GM21717 (cell line): Measurements from ENCODE around the gene NHLH2.

Experiments used
- ATAC-seq: cut with Tn5 transposase; IDR thresholded peaks from one replicate; pipeline ENCODE4 v1.9.1; 2021; ENCODE audit warnings: mild to moderate bottlenecking, moderate library complexity; ENCODE audit not compliant: unreplicated experiment

NHLH2 gene

DNA sequence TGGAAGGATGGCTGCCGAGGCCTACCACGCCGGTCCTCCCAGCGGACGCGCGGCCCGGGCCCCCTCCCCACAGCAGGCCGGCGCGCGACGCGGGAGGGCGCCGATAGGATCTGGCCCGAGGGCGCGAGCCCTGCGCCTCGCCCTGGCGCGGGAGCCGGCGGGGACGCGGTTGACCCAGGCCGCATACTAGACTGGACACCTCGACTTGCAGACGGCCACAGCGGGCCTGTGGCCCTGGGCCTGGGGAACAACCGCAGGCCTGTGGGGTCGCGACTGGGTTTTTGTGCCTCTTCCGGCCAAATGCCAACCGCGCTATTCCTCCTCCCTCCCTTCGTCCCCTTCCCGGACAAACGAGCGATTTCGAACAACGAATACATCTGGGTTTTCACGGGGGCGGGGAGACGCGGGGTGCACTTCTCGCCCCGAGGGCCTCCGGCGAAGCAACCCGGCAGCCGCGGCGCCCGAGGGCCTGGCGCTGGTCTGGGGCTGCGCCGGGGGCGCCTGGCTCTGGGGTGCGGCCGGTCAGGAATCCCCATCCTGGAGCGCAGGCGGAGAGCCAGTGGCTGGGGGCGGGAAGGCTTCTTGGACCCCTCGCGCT, 2.4 kb downstream of the NHLH2 start:
- ATAC-seq = no peak

DNA sequence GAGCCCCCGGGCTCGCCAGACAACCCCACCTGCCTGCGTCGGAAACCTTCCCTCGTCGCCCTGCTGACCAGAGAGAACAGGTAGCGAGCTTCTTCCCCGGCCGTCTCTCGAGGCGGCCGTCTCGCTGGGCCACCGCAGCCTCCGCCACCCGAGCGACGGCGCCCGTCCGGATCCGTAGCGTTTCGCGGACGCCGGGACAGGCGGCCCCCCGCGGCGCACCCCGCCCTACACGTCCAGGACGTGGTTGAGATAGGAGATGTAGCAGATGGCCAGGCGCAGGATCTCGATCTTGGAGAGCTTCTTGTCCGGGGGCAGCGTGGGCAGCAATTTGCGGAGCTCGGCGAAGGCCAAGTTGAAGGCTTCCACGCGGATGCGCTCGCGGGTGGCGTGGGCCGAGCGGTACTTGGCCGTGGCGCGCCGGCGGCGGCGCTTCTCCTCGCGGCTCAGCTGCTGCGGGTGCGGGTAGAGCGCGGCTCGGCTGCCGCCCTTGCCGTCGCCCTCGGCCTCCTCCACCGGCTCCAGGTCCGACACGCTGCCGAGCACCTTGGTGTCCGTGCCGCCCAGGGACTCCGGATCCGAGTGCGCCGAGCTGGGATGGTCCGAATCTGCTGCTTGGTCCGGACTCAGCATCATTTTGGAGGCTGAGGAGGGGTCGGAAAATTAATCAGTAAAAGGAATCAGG, 3.0 kb downstream of the NHLH2 start:
- no peak for ATAC-seq

DNA sequence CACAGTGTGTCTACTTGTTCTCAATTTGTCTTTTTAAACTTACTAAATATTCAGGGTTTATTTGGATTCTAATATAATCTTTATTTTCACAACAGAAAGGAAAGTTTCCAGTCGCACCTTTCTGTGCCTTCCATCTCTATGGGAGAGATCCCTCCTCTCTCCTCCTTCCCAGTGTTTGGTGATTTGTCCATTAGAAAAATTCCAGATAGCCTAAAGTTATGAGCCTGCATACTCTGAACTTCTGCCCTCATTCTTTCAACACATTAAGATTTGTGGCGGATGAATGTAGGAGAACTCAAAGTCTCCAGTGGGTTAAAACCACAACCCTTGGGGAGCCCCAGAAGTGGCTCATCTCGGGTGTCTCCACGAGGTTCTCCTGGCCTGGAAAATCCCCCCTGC, 3.6 kb downstream of the NHLH2 start:
- no peak for ATAC-seq

DNA sequence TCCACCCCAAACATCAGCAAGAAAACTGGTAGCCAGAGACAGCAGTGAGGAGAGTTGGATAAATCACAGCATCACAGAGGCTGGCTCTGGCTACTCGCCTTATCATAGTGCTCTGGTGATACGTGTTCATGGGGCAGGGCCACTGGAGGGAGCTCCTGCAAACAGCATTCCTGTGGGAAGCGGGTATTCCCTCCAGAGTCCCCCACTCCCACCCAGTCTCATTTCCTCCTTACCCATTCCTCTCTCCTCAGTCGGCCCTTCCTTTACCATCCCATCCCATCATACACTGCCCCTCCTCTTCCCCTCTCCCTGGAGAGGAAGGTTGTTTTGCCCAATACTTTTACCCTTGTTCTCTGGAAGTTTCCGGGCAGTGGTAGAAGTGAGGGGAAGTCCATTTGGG, 7.1 kb downstream of the NHLH2 start:
- ATAC-seq = no peak

DNA sequence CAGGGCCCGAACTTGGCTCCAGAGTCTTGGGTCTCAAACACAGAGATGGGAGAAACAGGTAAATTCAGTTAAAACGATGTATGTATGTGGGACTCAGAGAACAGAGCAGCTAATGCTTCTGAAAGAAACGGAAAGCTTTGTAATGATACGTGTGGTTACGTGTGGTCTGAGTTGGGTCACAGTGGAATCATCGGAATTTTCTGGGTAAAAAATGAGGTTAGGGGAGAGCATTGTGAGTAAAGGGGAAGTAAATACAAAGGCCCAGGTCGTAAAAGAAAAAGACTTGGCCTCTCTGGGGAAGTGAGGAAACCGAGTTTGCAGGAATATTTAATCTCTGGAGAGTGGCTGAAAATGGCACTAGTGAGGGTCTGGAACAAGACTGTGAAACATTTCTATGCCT, 8.3 kb downstream of the NHLH2 start:
- no peak for ATAC-seq

- ATAC-seq = no peak
These were observed 10.0 kb downstream of the NHLH2 start for GRCh38 chr1:115830963-115831362.

- no peak for ATAC-seq
These were observed 11.0 kb downstream of the NHLH2 start for GRCh38 chr1:115829947-115830346.

- ATAC-seq = no peak
These were observed 11.8 kb downstream of the NHLH2 start for GRCh38 chr1:115829023-115829674.

GRCh38 chr1:115828101-115829022, 12.6 kb downstream of the NHLH2 start:
- ATAC-seq = no peak

DNA sequence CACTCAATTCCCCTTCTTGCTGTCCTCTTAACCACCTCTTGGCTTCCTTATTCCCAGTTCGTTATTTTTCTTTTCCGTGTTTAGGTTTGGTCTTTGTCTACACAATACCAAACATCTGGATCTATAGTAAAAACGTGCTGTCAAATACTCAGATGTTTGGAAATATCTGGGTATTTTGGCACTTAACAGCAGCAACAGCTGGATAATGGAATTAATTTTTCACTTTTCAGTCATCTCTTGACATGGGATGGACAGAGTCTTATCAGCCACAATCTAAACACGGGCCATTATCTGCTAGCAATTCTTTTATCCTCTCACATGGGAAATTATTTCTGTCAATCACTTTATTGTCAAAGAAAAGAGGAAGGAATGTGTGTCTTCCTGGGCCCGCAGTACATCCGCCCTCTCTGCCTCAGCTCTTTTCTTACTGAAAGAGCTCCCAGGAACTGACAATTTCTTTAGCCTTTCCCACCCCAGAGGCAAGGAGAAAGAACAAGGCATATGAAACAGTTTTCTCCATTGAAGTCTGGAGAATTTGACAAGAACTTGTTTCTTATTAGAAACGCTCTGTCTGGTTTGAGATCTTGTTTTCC, 13.4 kb downstream of the NHLH2 start:
- no peak for ATAC-seq

- no peak for ATAC-seq
These were observed 14.3 kb downstream of the NHLH2 start for GRCh38 chr1:115826628-115827027.

DNA sequence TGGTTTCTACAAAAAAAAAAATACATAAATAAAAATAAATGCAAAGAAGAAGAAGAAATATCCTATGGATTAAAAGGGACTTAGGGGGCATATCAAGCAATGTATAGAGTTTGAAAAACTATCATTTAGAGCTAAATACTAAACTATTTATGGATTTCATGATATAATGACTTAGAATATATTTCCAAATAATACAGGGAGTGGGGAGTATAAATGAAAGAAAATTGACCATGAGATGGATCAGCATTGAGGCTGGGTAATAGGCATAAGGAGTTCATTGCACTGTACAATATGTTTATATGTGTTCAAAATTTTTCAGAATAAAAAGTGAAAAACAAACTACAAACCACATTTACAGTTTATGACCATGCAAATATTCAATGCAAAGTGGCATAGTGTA, 18.8 kb downstream of the NHLH2 start:
- ATAC-seq = no peak

DNA sequence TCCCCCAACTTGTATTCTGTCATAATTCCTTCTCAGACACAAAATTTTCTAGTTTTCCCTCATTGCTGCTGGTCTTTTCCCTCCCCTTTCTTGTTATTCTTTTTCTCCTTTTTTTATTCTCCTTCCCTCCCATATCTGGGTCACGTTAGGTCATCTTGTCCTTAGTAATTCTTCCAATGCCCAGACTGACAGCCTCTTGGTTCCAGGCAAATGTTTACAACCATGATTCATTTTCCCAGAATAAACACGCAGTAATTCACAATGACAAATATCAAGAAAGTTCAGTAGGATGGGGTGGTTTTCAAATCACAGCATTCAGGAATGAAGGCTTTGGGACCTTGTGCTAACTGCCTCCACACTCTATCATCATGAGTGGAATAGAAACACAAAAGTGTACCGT, 25.2 kb downstream of the NHLH2 start:
- ATAC-seq = no peak

- no peak for ATAC-seq
These were observed 26.1 kb downstream of the NHLH2 start for GRCh38 chr1:115814685-115815398.

DNA sequence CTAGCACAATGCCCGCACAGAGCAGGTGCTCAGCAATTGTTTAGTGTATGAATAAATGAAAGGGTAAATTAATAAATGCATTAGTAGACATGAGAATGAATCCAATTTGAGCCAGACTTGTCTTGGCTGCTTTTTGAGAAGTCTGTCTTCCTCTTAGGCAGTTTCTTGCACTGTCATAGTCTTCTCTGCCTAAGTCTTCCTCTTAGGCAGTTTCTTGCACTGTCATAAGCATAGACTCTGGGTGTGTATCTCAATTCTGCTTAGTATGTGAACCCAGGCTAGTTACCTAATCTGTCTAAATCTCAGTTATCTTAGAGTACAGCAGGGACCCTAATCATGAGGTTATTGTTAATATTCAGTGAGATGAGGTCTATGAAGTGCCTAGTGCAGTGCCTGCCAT, 27.2 kb downstream of the NHLH2 start:
- ATAC-seq = no peak

DNA sequence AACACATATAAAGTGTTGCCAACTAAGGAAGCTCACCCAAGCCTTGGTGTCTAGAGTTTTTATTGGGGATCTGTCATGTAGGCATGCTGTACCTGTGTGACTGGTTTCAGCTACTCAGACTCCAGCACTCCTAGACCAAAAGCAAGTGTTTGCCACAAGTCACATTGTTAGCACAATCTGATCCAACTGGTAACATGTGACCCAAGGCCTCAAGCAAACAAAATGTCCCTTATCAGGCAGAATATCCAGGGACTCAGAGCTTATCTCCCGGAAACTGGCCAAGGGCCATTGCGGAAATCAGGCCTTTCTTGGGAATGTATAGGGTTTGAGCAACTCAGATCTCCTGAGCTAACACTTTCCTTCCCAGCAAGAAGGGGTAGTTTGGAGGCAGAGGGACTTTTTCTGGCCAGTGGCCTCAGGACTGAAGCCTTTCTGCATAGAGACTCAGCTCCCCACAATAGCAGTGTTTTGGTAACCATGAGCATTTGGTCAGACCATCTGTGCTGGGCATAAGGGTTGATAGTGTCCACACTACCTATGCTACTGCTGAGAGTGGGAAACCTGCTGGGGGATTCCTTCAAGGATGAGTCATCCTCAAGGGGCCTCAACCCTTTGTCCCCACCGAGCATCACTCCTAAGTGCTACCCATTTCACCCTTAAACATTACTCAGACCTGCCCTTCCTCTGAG, 29.6 kb downstream of the NHLH2 start:
- ATAC-seq = no peak

DNA sequence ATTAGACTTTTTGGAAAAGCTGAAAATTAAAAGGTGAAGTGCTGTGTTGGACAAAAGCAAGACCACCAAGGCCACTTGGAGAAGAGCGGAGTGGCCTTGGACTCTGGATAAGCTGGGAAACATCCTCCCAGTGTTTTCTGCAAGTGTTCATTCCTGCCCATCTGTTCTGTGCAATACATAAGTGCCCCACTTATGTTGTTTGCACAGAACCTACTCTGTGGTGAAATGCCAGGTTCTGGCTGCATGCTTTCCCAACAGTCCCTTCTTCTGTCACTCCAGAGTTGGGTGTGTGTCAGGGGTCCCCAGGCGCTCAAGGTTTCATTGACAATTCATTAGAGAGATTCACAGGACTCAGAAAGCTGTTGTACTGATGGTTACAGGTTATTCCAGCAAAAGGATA, 30.3 kb downstream of the NHLH2 start:
- no peak for ATAC-seq

GRCh38 chr1:115809847-115810246, 31.1 kb downstream of the NHLH2 start:
- ATAC-seq = no peak

DNA sequence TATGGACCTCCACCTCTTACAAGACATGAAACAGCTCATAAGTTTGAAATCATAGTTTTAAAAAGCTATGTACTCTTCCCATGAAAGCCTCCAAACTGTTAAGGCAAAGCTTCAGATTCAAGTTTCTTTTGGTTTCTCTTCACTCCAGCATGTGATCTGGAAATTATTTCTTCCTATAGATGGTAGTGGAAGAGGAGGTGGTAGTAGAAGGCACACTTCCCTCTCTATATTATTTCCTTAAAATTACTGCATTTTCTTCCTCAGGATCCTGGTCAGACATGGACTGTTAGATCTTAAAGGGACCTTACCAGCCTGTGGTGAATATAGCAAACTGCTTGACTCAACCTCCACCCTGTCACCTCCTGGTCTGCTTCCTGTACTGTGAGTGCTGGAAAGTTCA, 31.9 kb downstream of the NHLH2 start:
- ATAC-seq = no peak

- ATAC-seq = peak; percentile 49
These were observed 33.2 kb downstream of the NHLH2 start for GRCh38 chr1:115807723-115808122.
